ENCODE measurements around the gene LRPAP1. TPM values are rescaled to one million over a fixed set of nuclear protein-coding genes. Genes with fewer than 3 reads are reported as not detected.

Gene LRPAP1
- total RNA-seq, 1 donor from 2014 or later, result 195 TPM

GRCh38 chr4:3511187-3511586, 21.0 kb downstream of the LRPAP1 start:
- DNase-seq (no peak), ATAC-seq (no peak)
- peaks cover 79% of the 10 kb centered on the region for H3K36me3 ChIP-seq
- H3K4me3 ChIP-seq, result no peak overlapping the region
- H3K4me1 ChIP-seq, result no peaks in the 10 kb centered on the region
- no peak for TF ChIP-seq CTCF (IDR thresholded peaks at IDR 0.05)
- H3K9me3 ChIP-seq, result no peaks in the 10 kb centered on the region
- H3K27ac ChIP-seq, result no peak overlapping the region
- no peaks in the 10 kb centered on the region for H3K27me3 ChIP-seq
- intact Hi-C loops (cut with DNase I), result no loop called here

GRCh38 chr4:3510481-3510880, 21.7 kb downstream of the LRPAP1 start:
- DNase-seq, result no peak
- peaks cover 79% of the 10 kb centered on the region for H3K36me3 ChIP-seq
- H3K4me3 ChIP-seq, result no peak overlapping the region
- no peaks in the 10 kb centered on the region for H3K4me1 ChIP-seq
- no peak for ATAC-seq
- no peaks in the 10 kb centered on the region for H3K9me3 ChIP-seq
- TF ChIP-seq CTCF (IDR thresholded peaks at IDR 0.05), result no peak
- H3K27ac ChIP-seq, result no peak overlapping the region
- no peaks in the 10 kb centered on the region for H3K27me3 ChIP-seq
- intact Hi-C loops (cut with DNase I), result no loop called here

GRCh38 chr4:3508542-3508941, 23.7 kb downstream of the LRPAP1 start:
- Histone ChIP-seq H3K4me1 (no peaks in the 10 kb centered on the region), H3K4me3 (no peak overlapping the region), H3K9me3 (no peaks in the 10 kb centered on the region), H3K27ac (no peak overlapping the region), H3K27me3 (no peaks in the 10 kb centered on the region), H3K36me3 (peaks cover 76% of the 10 kb centered on the region)
- DNase-seq (no peak), ATAC-seq (peak; percentile 55)
- TF ChIP-seq CTCF (IDR thresholded peaks at IDR 0.05), result no peak
- intact Hi-C loops (cut with DNase I), result no loop called here

GRCh38 chr4:3505231-3505630, 27.0 kb downstream of the LRPAP1 start:
- H3K36me3 ChIP-seq, result peaks cover 63% of the 10 kb centered on the region
- ATAC-seq (no peak), DNase-seq (no peak)
- no peak overlapping the region for H3K4me3 ChIP-seq
- H3K27ac ChIP-seq, result no peak overlapping the region
- no peak for TF ChIP-seq CTCF (IDR thresholded peaks at IDR 0.05)
- peaks cover 4% of the 10 kb centered on the region for H3K4me1 ChIP-seq
- intact Hi-C loops (cut with DNase I), result no loop called here
- H3K27me3 ChIP-seq, result no peaks in the 10 kb centered on the region
- no peaks in the 10 kb centered on the region for H3K9me3 ChIP-seq

GRCh38 chr4:3502941-3503936, 29.0 kb downstream of the LRPAP1 start:
- no peak for ATAC-seq
- intact Hi-C loops (cut with DNase I), result no loop called here

More at GRCh38 chr4:3502941-3503936, 29.0 kb downstream of the LRPAP1 start:
- H3K4me1 ChIP-seq, result peaks cover 4% of the 10 kb centered on the region
- no peaks in the 10 kb centered on the region for H3K27me3 ChIP-seq
- DNase-seq, result no peak
- TF ChIP-seq CTCF (IDR thresholded peaks at IDR 0.05), result no peak
- H3K4me3 ChIP-seq, result no peak overlapping the region
- H3K9me3 ChIP-seq, result no peaks in the 10 kb centered on the region
- H3K36me3 ChIP-seq, result peaks cover 49% of the 10 kb centered on the region
- no peak overlapping the region for H3K27ac ChIP-seq
